Activated T-cell treated with anti-CD3 and anti-CD28 coated beads, Interleukin-2, amount 50 U/mL, for 72 hours (primary cell): ENCODE results near the gene TTC23L. TPM values are rescaled to one million over a fixed set of nuclear protein-coding genes. Genes with fewer than 3 reads are reported as not detected.
"Not testable (repeated sequence)": the region's sequence is repeated elsewhere in the genome, so short reads cannot be mapped to it uniquely, and the experiment has no call there.

Experiments
- ATAC-seq, 2 donors: fragments of 150-1000 bp; cut with Tn5 transposase; replicated peaks in 1 of 2; 2 replicates each; pipeline ENCODE4 v1.10.0; 2021; ENCODE audit warnings: moderate library complexity in 2 of 2, mild to moderate bottlenecking in 1 of 2
- DNase-seq, 2 donors: peaks; one replicate each; pipeline ENCODE4 v3.0.0; 2021 to 2022; ENCODE audit warnings: mixed read lengths in 1 of 2
- H3K27ac Mint-ChIP-seq: one replicate; pipeline ENCODE4 v1.8.0; 2022; ENCODE audit warnings: mild to moderate bottlenecking, moderate library complexity, mixed read lengths
- H3K27me3 Mint-ChIP-seq: one replicate; pipeline ENCODE4 v1.8.0; 2022; ENCODE audit warnings: low read depth, mixed read lengths
- H3K36me3 Mint-ChIP-seq, 2 donors: one replicate each; pipeline ENCODE4 v1.8.0; 2022; ENCODE audit warnings: mixed read lengths in 2 of 2, mild to moderate bottlenecking in 1 of 2; ENCODE audit not compliant: insufficient read depth in 2 of 2
- H3K4me1 Mint-ChIP-seq: one replicate; pipeline ENCODE4 v1.8.0; 2022; ENCODE audit warnings: low read depth, mixed read lengths
- H3K4me3 Mint-ChIP-seq, 2 donors: one replicate each; pipeline ENCODE4 v1.8.0; 2022; ENCODE audit warnings: mild to moderate bottlenecking in 2 of 2, mixed read lengths in 2 of 2, moderate library complexity in 2 of 2
- H3K9me3 Mint-ChIP-seq, 2 donors: one replicate each; pipeline ENCODE4 v1.8.0; 2022; ENCODE audit warnings: mixed read lengths in 2 of 2
- total RNA-seq, 2 donors: library from RNA; stranded (reverse); gene quantifications; one replicate each; pipeline ENCODE4 v1.2.3, GENCODE V29; 2022

Gene TTC23L
- total RNA-seq, 2 donors from 2014 or later, result 0.56 to 0.58 TPM

DNA sequence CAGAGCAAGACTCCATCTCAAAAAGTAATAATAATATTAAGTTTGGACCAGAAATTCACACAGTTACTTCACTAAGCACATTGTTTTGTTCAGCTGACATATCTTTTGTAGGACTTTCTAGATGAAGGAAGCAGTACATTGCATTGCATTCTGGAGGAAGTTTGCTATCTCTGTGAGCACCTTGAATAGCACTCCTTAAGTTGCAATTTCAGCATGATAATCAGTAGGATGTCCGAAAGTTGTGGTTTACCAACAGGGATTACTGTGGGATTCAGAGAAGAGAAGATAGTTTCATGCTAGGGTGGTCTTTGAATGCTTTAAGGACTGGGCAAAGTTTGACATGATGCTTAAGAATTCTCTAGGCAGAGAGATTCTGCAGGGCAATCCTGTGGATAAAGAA is 18.4 kb upstream of the TTC23L start:
- no peak overlapping the region for H3K4me3 Mint-ChIP-seq
- H3K9me3 Mint-ChIP-seq, result no peaks in the 10 kb centered on the region
- H3K27me3 Mint-ChIP-seq, result no peaks in the 10 kb centered on the region
- no peak for ATAC-seq
- no peak for DNase-seq
- H3K36me3 Mint-ChIP-seq, result no peaks in the 10 kb centered on the region
- H3K27ac Mint-ChIP-seq, result no peak overlapping the region
- no peaks in the 10 kb centered on the region for H3K4me1 Mint-ChIP-seq

DNA sequence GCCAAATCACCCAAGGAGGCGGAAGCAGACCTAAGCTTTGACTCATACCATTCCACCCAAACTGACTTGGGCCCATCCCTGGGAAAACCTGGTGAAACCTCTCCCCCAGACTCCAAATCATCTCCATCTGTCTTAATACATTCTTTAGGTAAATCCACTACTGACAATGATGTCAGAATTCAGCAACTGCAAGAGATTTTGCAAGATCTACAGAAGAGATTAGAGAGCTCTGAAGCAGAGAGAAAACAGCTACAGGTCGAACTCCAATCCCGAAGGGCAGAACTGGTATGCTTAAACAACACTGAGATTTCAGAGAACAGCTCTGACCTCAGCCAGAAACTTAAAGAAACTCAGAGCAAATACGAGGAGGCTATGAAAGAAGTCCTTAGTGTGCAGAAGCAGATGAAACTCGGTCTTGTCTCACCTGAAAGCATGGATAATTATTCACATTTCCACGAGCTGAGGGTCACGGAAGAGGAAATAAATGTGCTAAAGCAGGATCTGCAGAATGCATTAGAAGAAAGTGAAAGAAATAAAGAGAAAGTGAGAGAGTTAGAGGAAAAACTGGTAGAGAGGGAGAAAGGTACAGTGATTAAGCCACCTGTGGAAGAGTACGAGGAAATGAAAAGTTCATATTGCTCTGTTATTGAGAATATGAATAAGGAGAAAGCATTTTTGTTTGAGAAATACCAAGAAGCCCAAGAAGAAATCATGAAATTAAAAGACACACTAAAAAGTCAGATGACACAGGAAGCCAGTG is 15.8 kb upstream of the TTC23L start:
- Mint-ChIP-seq H3K4me1 (no peaks in the 10 kb centered on the region), H3K27ac (no peak overlapping the region), H3K36me3 (no peaks in the 10 kb centered on the region), H3K27me3 (no peaks in the 10 kb centered on the region), H3K4me3 (no peak overlapping the region), H3K9me3 (no peaks in the 10 kb centered on the region)
- no peak for ATAC-seq
- DNase-seq, result no peak

DNA sequence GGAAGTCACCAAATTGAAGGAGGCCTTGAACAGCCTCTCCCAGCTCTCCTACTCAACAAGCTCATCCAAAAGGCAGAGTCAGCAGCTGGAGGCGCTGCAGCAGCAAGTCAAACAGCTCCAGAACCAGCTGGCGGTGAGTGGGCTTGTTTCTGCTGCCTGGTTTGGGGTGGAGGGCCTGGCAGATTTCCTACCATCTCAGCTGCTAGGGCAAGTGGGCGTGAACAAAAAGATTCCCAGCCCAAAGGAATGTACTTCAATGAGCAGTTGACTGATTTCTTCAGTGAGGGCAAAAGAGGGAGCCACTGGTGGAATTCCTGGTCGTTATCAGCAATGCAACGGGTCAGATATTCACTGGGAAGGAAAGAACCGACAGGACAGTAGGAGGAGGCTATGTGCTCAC is 12.6 kb upstream of the TTC23L start:
- DNase-seq, result no peak
- Mint-ChIP-seq H3K9me3 (no peaks in the 10 kb centered on the region), H3K4me3 (no peak overlapping the region), H3K36me3 (no peaks in the 10 kb centered on the region), H3K27me3 (no peaks in the 10 kb centered on the region), H3K27ac (no peak overlapping the region), H3K4me1 (no peaks in the 10 kb centered on the region)
- no peak for ATAC-seq

DNA sequence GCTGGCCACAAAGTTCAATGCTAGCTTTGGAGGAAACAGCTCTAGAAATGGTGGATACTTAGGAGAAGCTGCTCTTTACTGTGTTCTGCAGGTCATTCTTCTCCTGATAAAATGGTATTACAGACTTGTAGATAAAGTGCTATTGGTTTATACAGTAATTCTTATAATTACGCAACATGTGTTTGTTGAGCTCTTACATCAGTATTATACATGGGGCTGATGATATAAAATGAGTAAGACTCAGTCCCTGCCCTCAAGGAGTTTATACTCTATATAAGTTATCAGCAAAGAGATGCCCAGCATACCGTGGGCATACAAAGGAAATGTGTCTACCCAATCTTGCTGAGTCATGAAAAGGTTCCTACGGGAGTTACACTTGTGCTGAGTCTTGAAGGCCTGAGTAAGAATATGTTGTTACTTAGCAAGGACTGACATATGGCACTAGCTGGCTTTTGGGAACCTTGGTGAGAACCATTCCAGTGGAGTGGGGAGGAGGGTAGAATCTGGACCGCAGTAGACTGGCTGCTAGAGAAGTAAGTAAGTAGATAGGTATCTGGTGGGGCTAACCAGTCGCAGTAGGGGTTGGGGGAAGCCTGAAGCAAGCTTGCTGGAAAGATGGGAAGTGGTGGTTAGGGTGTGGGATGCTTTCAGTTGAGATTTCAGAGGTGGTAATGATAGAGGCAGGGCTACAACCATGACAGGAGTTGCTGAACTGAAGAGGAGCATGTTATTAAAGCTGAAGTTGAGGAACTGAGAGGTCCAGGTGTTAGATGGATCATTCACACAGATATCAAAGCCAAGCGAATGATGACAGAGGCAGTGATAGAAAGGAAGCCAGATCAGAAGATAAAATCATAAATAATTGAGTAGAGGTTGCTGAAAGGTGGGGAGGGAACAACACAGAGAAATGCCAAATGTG is 11.1 kb upstream of the TTC23L start:
- Mint-ChIP-seq H3K36me3 (no peaks in the 10 kb centered on the region), H3K27me3 (no peaks in the 10 kb centered on the region), H3K4me3 (no peak overlapping the region), H3K9me3 (no peaks in the 10 kb centered on the region), H3K4me1 (no peaks in the 10 kb centered on the region), H3K27ac (no peak overlapping the region)
- ATAC-seq, result no peak
- no peak for DNase-seq

DNA sequence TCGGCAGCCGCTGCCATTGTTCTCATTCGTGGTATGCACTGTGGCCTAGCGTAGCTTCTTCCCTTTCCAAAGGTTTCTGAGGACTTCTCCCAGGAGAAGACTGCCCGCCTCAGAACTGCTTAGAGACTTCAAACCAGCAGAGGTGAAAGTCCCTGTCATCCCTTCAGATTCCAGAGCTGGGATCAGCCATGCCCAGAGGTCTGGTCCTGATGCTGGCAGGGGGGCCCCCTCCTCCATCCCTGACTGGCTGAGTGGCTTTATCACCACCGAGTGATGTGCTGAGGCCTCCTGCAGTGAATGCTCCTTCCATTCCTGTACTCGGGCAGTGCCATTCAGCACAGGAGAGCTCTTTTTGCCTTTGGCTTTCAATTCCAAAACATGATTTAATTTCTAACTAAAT is 8.1 kb upstream of the TTC23L start:
- not testable (repeated sequence) for H3K27me3 Mint-ChIP-seq, H3K4me1 Mint-ChIP-seq, H3K9me3 Mint-ChIP-seq, H3K36me3 Mint-ChIP-seq, DNase-seq, ATAC-seq, H3K4me3 Mint-ChIP-seq, H3K27ac Mint-ChIP-seq

DNA sequence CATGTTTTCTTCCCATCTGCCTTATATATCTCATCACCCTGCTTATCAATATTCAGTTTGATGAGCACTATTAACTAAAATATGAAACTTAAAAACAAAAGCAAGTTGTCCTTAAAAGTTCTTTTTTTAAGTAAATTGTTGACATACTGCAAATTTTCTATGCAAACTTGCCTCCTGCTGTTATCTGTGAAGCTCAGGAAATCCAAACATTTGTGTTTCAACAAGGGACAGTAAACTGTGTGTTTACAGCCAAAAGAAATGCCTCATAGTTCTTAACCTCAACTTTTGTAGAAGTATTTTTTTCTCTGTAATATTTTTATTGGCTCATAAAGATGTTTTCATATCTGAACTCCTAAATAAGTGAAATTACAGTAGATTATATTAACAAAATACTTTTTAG is 7.7 kb upstream of the TTC23L start:
- H3K9me3 Mint-ChIP-seq, result no peaks in the 10 kb centered on the region
- H3K4me3 Mint-ChIP-seq, result no peak overlapping the region
- DNase-seq, result no peak
- no peak overlapping the region for H3K27ac Mint-ChIP-seq
- no peak for ATAC-seq
- no peaks in the 10 kb centered on the region for H3K36me3 Mint-ChIP-seq
- H3K4me1 Mint-ChIP-seq, result no peaks in the 10 kb centered on the region
- no peaks in the 10 kb centered on the region for H3K27me3 Mint-ChIP-seq

DNA sequence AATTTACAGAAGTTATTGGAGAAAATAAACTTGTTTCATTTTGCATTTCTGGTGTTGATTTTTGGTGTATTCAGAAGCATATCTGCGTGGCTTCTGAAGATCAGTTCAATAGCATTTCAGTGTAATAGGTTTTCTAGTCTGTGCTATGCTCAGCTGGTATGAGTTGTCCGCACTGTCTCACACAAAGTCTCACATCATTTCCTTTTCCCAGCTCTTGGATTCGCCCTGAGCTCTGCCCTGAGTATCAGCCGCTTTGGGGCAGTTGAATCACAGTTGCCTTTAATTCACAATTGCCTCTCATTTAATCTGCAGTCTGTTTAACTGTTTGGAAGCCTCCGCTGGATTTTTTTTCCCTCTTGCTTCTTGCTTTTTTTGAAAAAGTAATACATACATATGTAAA is 6.4 kb upstream of the TTC23L start:
- no peak overlapping the region for H3K4me3 Mint-ChIP-seq
- no peaks in the 10 kb centered on the region for H3K36me3 Mint-ChIP-seq
- ATAC-seq (no peak), DNase-seq (no peak)
- no peaks in the 10 kb centered on the region for H3K4me1 Mint-ChIP-seq
- no peaks in the 10 kb centered on the region for H3K27me3 Mint-ChIP-seq
- H3K27ac Mint-ChIP-seq, result no peak overlapping the region
- H3K9me3 Mint-ChIP-seq, result no peaks in the 10 kb centered on the region

DNA sequence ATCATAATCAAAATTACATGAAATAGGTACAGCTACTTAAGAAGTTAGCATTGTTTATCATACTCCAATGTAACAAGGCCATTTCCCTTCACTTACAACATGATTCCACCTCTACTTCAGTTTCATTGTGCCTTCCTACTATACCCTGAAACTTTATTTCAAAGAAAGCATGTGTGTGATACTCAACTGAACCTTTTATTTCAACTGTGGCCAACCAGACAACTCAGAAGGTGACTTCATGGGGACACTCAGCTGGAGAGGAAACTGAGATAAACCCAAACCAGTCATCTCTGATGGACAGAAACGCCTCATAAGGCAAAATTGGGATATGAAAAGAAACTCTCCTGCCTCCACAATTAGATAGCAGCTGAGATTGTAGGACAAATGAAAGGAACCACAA is 5.9 kb upstream of the TTC23L start:
- Mint-ChIP-seq H3K36me3 (no peaks in the 10 kb centered on the region), H3K9me3 (no peaks in the 10 kb centered on the region), H3K4me3 (no peak overlapping the region), H3K27ac (no peak overlapping the region), H3K27me3 (no peaks in the 10 kb centered on the region), H3K4me1 (peaks cover 1% of the 10 kb centered on the region)
- ATAC-seq (peak; percentile 27 to 69), DNase-seq (no peak)

DNA sequence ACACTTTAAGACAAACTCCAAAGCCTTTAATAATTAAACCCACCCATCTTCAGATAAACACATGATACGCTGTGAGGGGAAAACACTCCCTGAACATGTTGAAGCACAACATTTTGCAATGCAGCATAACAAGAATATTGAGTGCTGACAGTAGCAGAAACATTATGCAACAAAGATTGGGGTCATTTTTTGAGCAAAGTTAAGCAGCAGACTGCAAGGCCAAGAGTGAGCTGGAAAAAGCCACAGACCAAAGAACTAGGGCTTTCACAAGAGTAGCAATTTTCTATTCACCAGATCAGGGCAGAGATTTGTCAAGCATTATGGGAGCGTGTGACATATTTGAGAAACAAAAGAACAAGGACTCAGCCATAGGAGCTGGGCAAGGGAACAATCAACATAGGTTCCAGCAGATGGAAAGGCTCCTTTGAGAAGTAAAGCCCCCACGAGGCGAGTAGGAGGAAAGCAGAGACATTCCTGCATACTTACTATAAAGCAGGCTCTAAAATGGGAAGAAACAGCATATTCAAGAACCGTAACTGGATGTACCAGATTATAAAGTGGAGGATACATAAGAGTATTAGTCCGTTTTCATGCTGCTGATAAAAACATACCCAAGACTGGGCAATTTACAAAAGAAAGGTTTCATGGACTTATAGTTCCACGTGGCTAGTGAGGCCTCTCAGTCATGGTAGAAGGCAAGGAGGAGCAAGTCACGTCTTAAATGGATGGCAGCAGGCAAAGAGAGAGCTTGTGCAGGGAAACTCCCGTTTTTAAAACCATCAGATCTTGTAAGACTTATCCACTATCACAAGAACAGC is 4.8 kb upstream of the TTC23L start:
- DNase-seq (no peak), ATAC-seq (no peak)
- Mint-ChIP-seq H3K9me3 (no peaks in the 10 kb centered on the region), H3K27me3 (no peaks in the 10 kb centered on the region), H3K4me3 (no peak overlapping the region), H3K27ac (no peak overlapping the region), H3K36me3 (no peaks in the 10 kb centered on the region), H3K4me1 (peaks cover 10% of the 10 kb centered on the region)

DNA sequence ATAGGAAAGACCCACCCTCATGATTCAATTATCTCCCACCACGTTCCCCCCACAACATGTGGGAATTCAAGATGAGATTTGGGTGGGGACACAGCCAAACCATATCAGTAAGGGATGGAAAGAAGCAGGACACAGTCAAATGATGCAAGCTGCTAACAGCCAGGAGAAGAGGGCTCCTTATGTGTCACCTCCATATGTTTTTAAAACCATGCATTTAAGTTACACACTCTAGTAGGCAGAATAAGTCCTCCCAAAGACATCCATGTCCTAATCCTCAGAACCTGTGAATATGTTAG is 4.2 kb upstream of the TTC23L start:
- peaks cover 15% of the 10 kb centered on the region for H3K4me1 Mint-ChIP-seq
- no peak overlapping the region for H3K27ac Mint-ChIP-seq
- H3K9me3 Mint-ChIP-seq, result no peaks in the 10 kb centered on the region
- H3K4me3 Mint-ChIP-seq, result no peak overlapping the region
- no peaks in the 10 kb centered on the region for H3K27me3 Mint-ChIP-seq
- no peaks in the 10 kb centered on the region for H3K36me3 Mint-ChIP-seq
- DNase-seq (no peak), ATAC-seq (no peak)

DNA sequence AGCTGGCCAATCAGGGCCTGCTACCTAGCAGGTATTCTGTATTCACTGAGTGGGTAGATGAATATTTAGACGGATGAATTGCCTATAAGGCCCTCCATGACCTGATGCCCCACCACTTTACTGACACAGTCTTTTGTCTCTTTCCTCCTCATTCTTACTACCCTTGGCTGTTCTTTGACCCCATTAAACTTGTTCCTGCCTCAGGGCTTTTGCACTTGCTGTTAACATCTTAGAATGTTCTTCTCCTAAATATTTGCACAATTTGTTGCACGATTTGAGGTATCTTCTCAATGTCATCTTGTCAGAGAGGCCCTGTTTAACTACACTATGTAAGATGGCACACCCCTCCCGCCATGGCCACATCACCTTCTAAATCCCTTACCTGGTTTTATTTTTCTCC is 3.3 kb upstream of the TTC23L start:
- Mint-ChIP-seq H3K9me3 (no peaks in the 10 kb centered on the region), H3K27me3 (no peaks in the 10 kb centered on the region), H3K4me1 (peaks cover 20% of the 10 kb centered on the region), H3K27ac (no peak overlapping the region), H3K4me3 (no peak overlapping the region), H3K36me3 (no peaks in the 10 kb centered on the region)
- DNase-seq (no peak), ATAC-seq (no peak)

DNA sequence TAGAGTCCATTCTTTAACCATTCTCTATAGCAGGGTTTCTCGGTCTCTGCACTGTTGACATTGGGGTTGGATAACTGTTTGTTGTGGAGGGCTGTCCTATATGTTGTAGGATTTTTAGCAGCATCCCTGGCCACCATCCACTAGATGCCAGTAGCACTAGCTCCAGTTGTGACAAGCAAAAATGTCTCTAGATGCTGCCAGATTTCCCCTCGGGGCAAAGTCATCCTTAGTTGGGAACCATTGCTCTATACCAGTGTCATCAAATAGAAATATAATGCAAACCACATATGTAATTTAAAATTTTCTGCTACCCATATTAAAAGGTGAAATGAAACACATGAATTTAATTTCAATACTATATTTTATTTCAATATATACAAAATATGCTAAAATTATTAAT is 2.9 kb downstream of the TTC23L start:
- no peak overlapping the region for H3K4me3 Mint-ChIP-seq

DNA sequence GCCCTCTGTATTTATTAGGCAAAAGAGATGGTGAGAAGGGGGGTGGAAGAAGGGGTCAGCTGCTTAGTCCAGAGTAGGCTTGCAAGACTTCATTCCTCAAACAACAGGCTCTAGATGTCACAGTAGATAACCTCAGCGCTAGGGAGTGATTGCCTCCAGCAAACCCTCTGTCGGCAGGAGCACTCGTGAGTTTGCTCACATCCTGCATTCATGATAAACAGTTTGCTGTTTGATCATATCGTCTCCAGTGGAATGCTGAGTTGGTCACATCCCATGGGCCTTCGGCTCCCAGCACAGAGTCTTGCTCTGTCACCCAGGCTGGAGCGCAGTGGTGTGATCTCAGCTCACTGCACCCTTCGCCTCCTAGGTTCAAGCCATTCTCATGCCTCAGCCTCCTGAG is 3.6 kb downstream of the TTC23L start:
- DNase-seq (no peak), ATAC-seq (no peak)
- no peak overlapping the region for H3K4me3 Mint-ChIP-seq
- peaks cover 10% of the 10 kb centered on the region for H3K27me3 Mint-ChIP-seq
- H3K27ac Mint-ChIP-seq, result no peak overlapping the region
- peaks cover 20% of the 10 kb centered on the region for H3K4me1 Mint-ChIP-seq
- H3K36me3 Mint-ChIP-seq, result no peaks in the 10 kb centered on the region
- H3K9me3 Mint-ChIP-seq, result no peaks in the 10 kb centered on the region

More for the DNA sequence above, 2.9 kb downstream of the TTC23L start:
- ATAC-seq (no peak), DNase-seq (no peak)
- peaks cover 10% of the 10 kb centered on the region for H3K27me3 Mint-ChIP-seq
- no peaks in the 10 kb centered on the region for H3K9me3 Mint-ChIP-seq
- H3K36me3 Mint-ChIP-seq, result no peaks in the 10 kb centered on the region
- H3K27ac Mint-ChIP-seq, result no peak overlapping the region
- peaks cover 20% of the 10 kb centered on the region for H3K4me1 Mint-ChIP-seq
